HEK293 (cell line): ENCODE results near the gene OPALIN.

Experiments
- CTCF ChIA-PET: fragments of 350-600 bp; formaldehyde crosslinking; extraction: SDS; loops from one replicate; lab custom pipeline; 2021; ENCODE audit warnings: antibody characterized with exemption; lab: Yijun Ruan, JAX
- POLR2A ChIA-PET: fragments of 300-600 bp; formaldehyde crosslinking; extraction: SDS; loops from one replicate; lab custom pipeline; 2020; ENCODE audit warnings: antibody characterized with exemption, inconsistent platforms; lab: Yijun Ruan, JAX
- H3K27ac ChIP-seq: fragments of 200-500 bp; sonication (Bioruptor generic); 2 replicates; pipeline ENCODE4 v1.5.1; 2014; ENCODE audit warnings: low read depth, low read length, control low read depth, inconsistent platforms; ENCODE audit errors: extremely low read depth
- H3K36me3 ChIP-seq, 2 experiments: fragments of 200-500 bp in 1 of 2; sonication (Bioruptor generic) in 1 of 2; 1 replicate in 1 of 2; 2 replicates in 1 of 2; pipeline ENCODE4 v1.5.1; 2014 to 2017; ENCODE audit warnings: inconsistent platforms in 2 of 2, low read length in 2 of 2; ENCODE audit not compliant: control insufficient read depth in 2 of 2, insufficient read depth in 1 of 2
- H3K4me1 ChIP-seq: fragments of 200-500 bp; sonication (Bioruptor generic); 2 replicates; pipeline ENCODE4 v1.5.1; 2014; ENCODE audit warnings: mild to moderate bottlenecking, low read length, inconsistent platforms; ENCODE audit not compliant: control insufficient read depth, insufficient read depth
- H3K4me3 ChIP-seq: 2 replicates; pipeline ENCODE4 v1.5.1; 2011; ENCODE audit warnings: low read depth, mild to moderate bottlenecking, control low read depth, low read length, moderate library complexity
- H3K9me3 ChIP-seq: fragments of 200-500 bp; sonication (Bioruptor generic); 2 replicates; pipeline ENCODE4 v1.5.1; 2014; ENCODE audit warnings: low read depth, low read length, inconsistent platforms; ENCODE audit not compliant: control insufficient read depth, insufficient read depth
- GLIS2 ChIP-seq: fragments of 450-650 bp; formaldehyde crosslinking; IDR thresholded peaks from 2 replicates; pipeline ENCODE4 v1.5.1; 2016; ENCODE audit warnings: missing biosample characterization, missing genetic modification characterization
- PATZ1 ChIP-seq: fragments of 450-650 bp; formaldehyde crosslinking; IDR thresholded peaks from 2 replicates; pipeline ENCODE4 v1.5.1; 2016; ENCODE audit warnings: missing biosample characterization, missing genetic modification characterization
- RBAK ChIP-seq: fragments of 450-650 bp; formaldehyde crosslinking; IDR thresholded peaks from 2 replicates; pipeline ENCODE4 v1.5.1; 2016; ENCODE audit warnings: missing biosample characterization, missing genetic modification characterization
- TCF7L2 ChIP-seq: IDR thresholded peaks from 2 replicates; pipeline ENCODE4 v1.6.1; 2011; ENCODE audit warnings: low read depth, mild to moderate bottlenecking, inconsistent platforms, low read length, moderate library complexity, borderline replicate concordance
- YY1 ChIP-seq: fragments of 450-650 bp; formaldehyde crosslinking; IDR thresholded peaks from 2 replicates; pipeline ENCODE4 v1.5.1; 2018; ENCODE audit warnings: missing biosample characterization, missing genetic modification characterization
- ZNF114 ChIP-seq: fragments of 450-650 bp; formaldehyde crosslinking; IDR thresholded peaks from 2 replicates; pipeline ENCODE4 v1.5.0; 2017; ENCODE audit warnings: missing biosample characterization, missing genetic modification characterization
- ZNF121 ChIP-seq: fragments of 450-650 bp; formaldehyde crosslinking; IDR thresholded peaks from 2 replicates; pipeline ENCODE4 v1.5.1; 2016; ENCODE audit warnings: missing biosample characterization, missing genetic modification characterization
- ZNF24 ChIP-seq: fragments of 450-650 bp; formaldehyde crosslinking; IDR thresholded peaks from 2 replicates; pipeline ENCODE4 v1.5.1; 2016; ENCODE audit warnings: missing biosample characterization, missing genetic modification characterization
- ZNF248 ChIP-seq: fragments of 450-650 bp; formaldehyde crosslinking; IDR thresholded peaks from 2 replicates; pipeline ENCODE4 v1.5.1; 2017; ENCODE audit warnings: missing biosample characterization, missing genetic modification characterization
- ZNF302 ChIP-seq: fragments of 450-650 bp; formaldehyde crosslinking; IDR thresholded peaks from 2 replicates; pipeline ENCODE4 v1.5.1; 2016; ENCODE audit warnings: missing biosample characterization, missing genetic modification characterization, low read depth
- ZNF341 ChIP-seq: fragments of 450-650 bp; formaldehyde crosslinking; IDR thresholded peaks from 2 replicates; pipeline ENCODE4; 2016; ENCODE audit warnings: low read depth, missing biosample characterization, missing genetic modification characterization
- ZNF48 ChIP-seq: fragments of 450-650 bp; formaldehyde crosslinking; IDR thresholded peaks from 2 replicates; pipeline ENCODE4 v1.5.1; 2016; ENCODE audit warnings: missing biosample characterization, missing genetic modification characterization
- ZNF600 ChIP-seq: fragments of 450-650 bp; formaldehyde crosslinking; IDR thresholded peaks from 2 replicates; pipeline ENCODE4 v1.5.1; 2016; ENCODE audit warnings: missing biosample characterization, missing genetic modification characterization
- ZNF692 ChIP-seq: fragments of 450-650 bp; formaldehyde crosslinking; IDR thresholded peaks from 2 replicates; pipeline ENCODE4 v1.5.1; 2016; ENCODE audit warnings: missing biosample characterization, missing genetic modification characterization
- ZNF747 ChIP-seq: fragments of 450-650 bp; formaldehyde crosslinking; IDR thresholded peaks from 2 replicates; pipeline ENCODE4 v1.5.1; 2016; ENCODE audit warnings: missing biosample characterization, missing genetic modification characterization
- ZSCAN30 ChIP-seq: fragments of 450-650 bp; IDR thresholded peaks from 2 replicates; pipeline ENCODE4 v1.5.1; 2018; ENCODE audit warnings: missing biosample characterization, mild to moderate bottlenecking, missing genetic modification characterization, moderate library complexity
- ZSCAN4 ChIP-seq: fragments of 450-650 bp; formaldehyde crosslinking; IDR thresholded peaks from 2 replicates; pipeline ENCODE4 v1.5.1; 2017; ENCODE audit warnings: missing biosample characterization, missing genetic modification characterization
- TF ChIP-seq, protein P1 (sequence below): fragments of 450-650 bp; formaldehyde crosslinking; IDR thresholded peaks from 2 replicates; pipeline ENCODE4 v1.5.1; 2016; ENCODE audit warnings: missing biosample characterization, missing genetic modification characterization
- TF ChIP-seq, protein P2 (sequence below): fragments of 450-650 bp; formaldehyde crosslinking; IDR thresholded peaks from 2 replicates; pipeline ENCODE4 v1.5.1; 2016; ENCODE audit warnings: missing biosample characterization, missing genetic modification characterization
- TF ChIP-seq, protein P3 (sequence below): fragments of 450-650 bp; formaldehyde crosslinking; IDR thresholded peaks from 2 replicates; pipeline ENCODE4 v1.5.1; 2016; ENCODE audit warnings: missing biosample characterization, missing genetic modification characterization
- TF ChIP-seq, protein P4 (sequence below): fragments of 450-650 bp; formaldehyde crosslinking; IDR thresholded peaks from 2 replicates; pipeline ENCODE4 v1.5.1; 2017; ENCODE audit warnings: missing biosample characterization, missing genetic modification characterization

OPALIN gene

DNA sequence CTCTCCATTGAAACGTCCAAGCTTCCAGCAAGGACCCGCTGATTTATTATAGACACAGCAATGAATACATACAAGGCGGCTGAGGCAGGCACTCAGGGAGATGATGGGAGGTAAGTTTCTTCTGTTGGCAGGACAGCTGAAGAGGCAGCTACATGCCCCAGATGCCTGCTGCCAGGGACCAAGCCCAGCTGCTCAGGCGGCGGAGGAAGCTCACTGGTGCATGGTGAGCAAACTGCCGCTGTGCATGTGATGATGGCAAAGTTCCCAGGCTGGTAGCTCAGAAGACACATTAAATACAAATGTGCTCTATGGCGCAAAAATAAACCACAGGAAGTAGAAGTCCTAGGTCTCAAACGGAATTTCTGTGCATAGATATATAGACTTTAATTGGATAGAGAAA, 52.3 kb downstream of the OPALIN start:
- CTCF ChIA-PET: interaction anchor here (0.6 to 1.7 kb wide), 3 partner anchors 16 to 33 kb away, joined by 3 to 7 read pairs (median 4); no protein-coding TSS in a partner anchor
- TF ChIP-seq ZNF121 (tag by site-specific recombination) (no peak), ZNF692 (tag by site-specific recombination) (no peak)
- TF ChIP-seq, protein P1, sequence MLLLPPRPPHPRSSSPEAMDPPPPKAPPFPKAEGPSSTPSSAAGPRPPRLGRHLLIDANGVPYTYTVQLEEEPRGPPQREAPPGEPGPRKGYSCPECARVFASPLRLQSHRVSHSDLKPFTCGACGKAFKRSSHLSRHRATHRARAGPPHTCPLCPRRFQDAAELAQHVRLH (tag by site-specific recombination): no peak

DNA sequence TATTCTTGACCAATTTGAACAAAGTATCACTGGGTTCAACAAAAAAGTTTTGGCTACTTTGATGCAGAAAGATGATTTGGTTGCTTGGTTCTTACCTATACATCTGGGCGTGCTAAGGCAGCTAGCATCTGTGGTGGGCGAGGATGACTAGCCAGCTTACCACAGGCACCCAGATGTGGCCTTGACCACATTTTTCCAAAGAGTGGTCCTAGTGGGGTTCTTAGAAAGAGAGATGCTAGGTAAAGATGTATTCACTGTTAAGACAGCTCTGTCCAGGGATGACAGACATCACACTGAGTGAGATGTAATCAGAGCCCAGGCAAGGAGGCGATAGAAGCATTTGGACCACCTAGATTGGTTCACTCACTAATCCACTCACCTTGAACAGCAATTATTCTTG, 53.8 kb downstream of the OPALIN start:
- Histone ChIP-seq H3K9me3 (no peaks in the 10 kb centered on the region), H3K36me3 (no peaks in the 10 kb centered on the region), H3K4me1 (no peaks in the 10 kb centered on the region), H3K27ac (no peak overlapping the region), H3K4me3 (no peak overlapping the region)
- TF ChIP-seq ZNF248 (tag by site-specific recombination) (no peak), ZNF302 (tag by site-specific recombination) (no peak), ZNF747 (tag by site-specific recombination) (no peak), ZSCAN30 (tag by site-specific recombination) (no peak), ZNF341 (tag by site-specific recombination) (no peak), GLIS2 (tag by site-specific recombination) (no peak), YY1 (no peak), TCF7L2 (no peak), RBAK (tag by site-specific recombination) (no peak), ZNF24 (tag by site-specific recombination) (no peak)
- ChIA-PET POLR2A (no interaction called here), CTCF (interaction anchor here (1.1 to 1.7 kb wide), 2 partner anchors 34 to 76 kb away, joined by 3 to 6 read pairs; no protein-coding TSS in a partner anchor)

More for the DNA sequence above, 52.3 kb downstream of the OPALIN start:
- H3K9me3 ChIP-seq: no peaks in the 10 kb centered on the region
- POLR2A ChIA-PET: interaction anchor here (1.1 kb wide), 1 partner anchor 177 kb away, joined by 3 read pairs; the partner anchor contains the start of gene ZNF518A
- H3K4me1 ChIP-seq: no peaks in the 10 kb centered on the region
- H3K27ac ChIP-seq: no peak overlapping the region
- no peak overlapping the region for H3K4me3 ChIP-seq
- no peaks in the 10 kb centered on the region for H3K36me3 ChIP-seq

DNA sequence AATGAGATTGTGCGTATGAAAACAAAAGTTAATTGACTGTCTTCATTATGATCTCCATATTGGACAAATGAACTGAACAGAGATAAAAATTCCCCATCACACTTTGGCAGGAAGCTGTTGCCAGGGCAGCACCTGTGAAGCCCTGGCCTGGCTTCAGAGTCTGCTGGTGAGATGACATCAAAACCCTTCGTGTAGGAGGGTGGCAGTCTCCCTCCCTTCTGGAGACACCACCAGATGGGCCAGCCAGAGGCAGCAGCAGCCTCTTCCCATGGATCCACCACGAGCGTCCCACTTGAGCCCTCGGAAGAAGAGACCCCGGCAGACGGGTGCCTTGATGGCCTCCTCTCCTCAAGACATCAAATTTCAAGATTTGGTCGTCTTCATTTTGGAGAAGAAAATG, 54.6 kb downstream of the OPALIN start, which contains the start of gene DNTT:
DNTT (plus strand) TSS at position 205 of the 400 bp plus-strand sequence; CDS start at position 269, 64 bp downstream.
- POLR2A ChIA-PET: no interaction called here
- no peaks in the 10 kb centered on the region for H3K4me1 ChIP-seq
- CTCF ChIA-PET: interaction anchor here (1.1 to 1.7 kb wide), 2 partner anchors 11 to 75 kb away, joined by 3 to 6 read pairs; no protein-coding TSS in a partner anchor
- H3K4me3 ChIP-seq: no peak within 1 kb of the TSS
- no peaks in the 10 kb centered on the region for H3K9me3 ChIP-seq
- no peak within 1 kb of the TSS for H3K27ac ChIP-seq
- no peaks in the 10 kb centered on the region for H3K36me3 ChIP-seq
- TF ChIP-seq ZSCAN4: no peak
- TF ChIP-seq, protein P2, sequence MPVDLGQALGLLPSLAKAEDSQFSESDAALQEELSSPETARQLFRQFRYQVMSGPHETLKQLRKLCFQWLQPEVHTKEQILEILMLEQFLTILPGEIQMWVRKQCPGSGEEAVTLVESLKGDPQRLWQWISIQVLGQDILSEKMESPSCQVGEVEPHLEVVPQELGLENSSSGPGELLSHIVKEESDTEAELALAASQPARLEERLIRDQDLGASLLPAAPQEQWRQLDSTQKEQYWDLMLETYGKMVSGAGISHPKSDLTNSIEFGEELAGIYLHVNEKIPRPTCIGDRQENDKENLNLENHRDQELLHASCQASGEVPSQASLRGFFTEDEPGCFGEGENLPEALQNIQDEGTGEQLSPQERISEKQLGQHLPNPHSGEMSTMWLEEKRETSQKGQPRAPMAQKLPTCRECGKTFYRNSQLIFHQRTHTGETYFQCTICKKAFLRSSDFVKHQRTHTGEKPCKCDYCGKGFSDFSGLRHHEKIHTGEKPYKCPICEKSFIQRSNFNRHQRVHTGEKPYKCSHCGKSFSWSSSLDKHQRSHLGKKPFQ: no peak
- TF ChIP-seq ZNF600 (tag by site-specific recombination): no peak
- TF ChIP-seq PATZ1 (tag by site-specific recombination): no peak
- no peak for TF ChIP-seq ZNF114 (tag by site-specific recombination)
- TF ChIP-seq, protein P3, sequence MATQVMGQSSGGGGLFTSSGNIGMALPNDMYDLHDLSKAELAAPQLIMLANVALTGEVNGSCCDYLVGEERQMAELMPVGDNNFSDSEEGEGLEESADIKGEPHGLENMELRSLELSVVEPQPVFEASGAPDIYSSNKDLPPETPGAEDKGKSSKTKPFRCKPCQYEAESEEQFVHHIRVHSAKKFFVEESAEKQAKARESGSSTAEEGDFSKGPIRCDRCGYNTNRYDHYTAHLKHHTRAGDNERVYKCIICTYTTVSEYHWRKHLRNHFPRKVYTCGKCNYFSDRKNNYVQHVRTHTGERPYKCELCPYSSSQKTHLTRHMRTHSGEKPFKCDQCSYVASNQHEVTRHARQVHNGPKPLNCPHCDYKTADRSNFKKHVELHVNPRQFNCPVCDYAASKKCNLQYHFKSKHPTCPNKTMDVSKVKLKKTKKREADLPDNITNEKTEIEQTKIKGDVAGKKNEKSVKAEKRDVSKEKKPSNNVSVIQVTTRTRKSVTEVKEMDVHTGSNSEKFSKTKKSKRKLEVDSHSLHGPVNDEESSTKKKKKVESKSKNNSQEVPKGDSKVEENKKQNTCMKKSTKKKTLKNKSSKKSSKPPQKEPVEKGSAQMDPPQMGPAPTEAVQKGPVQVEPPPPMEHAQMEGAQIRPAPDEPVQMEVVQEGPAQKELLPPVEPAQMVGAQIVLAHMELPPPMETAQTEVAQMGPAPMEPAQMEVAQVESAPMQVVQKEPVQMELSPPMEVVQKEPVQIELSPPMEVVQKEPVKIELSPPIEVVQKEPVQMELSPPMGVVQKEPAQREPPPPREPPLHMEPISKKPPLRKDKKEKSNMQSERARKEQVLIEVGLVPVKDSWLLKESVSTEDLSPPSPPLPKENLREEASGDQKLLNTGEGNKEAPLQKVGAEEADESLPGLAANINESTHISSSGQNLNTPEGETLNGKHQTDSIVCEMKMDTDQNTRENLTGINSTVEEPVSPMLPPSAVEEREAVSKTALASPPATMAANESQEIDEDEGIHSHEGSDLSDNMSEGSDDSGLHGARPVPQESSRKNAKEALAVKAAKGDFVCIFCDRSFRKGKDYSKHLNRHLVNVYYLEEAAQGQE (tag by site-specific recombination): no peak
- TF ChIP-seq, protein P4, sequence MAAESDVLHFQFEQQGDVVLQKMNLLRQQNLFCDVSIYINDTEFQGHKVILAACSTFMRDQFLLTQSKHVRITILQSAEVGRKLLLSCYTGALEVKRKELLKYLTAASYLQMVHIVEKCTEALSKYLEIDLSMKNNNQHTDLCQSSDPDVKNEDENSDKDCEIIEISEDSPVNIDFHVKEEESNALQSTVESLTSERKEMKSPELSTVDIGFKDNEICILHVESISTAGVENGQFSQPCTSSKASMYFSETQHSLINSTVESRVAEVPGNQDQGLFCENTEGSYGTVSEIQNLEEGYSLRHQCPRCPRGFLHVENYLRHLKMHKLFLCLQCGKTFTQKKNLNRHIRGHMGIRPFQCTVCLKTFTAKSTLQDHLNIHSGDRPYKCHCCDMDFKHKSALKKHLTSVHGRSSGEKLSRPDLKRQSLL (tag by site-specific recombination): no peak
- TF ChIP-seq ZNF48 (tag by site-specific recombination): no peak
